Esophagus squamous epithelium (tissue), 4 donors: ENCODE measurements around the gene DENND4B.

Experiments
- POLR2A ChIP-seq, 4 donors: fragments of 450-650 bp; IDR thresholded peaks; one replicate each; pipeline ENCODE4 v1.6.1; 2017; ENCODE audit warnings: antibody characterized with exemption in 4 of 4, mild to moderate bottlenecking in 4 of 4, moderate library complexity in 3 of 4
- TF ChIP-seq, protein P1 (sequence below), 6 experiments: fragments of 450-650 bp in 4 of 6; fragments of 200-600 bp in 2 of 6; sonication (generic) in 2 of 6; IDR thresholded peaks; one replicate each; pipeline ENCODE4 v1.5.1; 2016 to 2019; ENCODE audit warnings: antibody characterized with exemption in 6 of 6, mild to moderate bottlenecking in 4 of 6, moderate library complexity in 4 of 6

DNA sequence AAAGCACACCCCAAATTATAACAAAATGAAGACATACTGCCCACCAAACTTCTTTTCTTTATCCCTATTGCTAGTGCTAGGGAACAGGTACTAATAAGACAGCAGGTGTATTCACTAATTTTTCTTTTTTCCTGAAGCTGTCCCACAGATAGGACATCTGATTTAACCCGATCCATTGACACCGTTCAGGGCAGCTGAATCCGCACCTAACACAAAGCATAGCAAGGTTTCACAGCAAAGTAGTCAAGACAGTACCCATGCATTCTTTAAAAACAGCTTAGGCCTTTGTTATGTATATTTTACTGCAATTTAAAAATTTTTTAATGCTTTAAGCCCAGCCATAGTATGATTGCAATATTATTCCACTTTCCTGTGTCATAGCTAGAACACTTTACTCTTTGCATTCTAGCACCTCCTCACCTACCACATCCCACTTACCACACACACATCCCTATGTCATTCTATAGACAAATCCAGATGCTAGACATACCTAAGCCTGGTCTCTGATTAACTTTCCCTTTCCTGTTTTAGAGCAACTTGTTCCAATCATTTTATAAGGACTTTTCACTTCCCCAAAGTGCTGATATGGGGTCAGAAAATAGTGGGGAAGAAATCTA is 64.1 kb downstream of the DENND4B start:
- TF ChIP-seq, protein P1, sequence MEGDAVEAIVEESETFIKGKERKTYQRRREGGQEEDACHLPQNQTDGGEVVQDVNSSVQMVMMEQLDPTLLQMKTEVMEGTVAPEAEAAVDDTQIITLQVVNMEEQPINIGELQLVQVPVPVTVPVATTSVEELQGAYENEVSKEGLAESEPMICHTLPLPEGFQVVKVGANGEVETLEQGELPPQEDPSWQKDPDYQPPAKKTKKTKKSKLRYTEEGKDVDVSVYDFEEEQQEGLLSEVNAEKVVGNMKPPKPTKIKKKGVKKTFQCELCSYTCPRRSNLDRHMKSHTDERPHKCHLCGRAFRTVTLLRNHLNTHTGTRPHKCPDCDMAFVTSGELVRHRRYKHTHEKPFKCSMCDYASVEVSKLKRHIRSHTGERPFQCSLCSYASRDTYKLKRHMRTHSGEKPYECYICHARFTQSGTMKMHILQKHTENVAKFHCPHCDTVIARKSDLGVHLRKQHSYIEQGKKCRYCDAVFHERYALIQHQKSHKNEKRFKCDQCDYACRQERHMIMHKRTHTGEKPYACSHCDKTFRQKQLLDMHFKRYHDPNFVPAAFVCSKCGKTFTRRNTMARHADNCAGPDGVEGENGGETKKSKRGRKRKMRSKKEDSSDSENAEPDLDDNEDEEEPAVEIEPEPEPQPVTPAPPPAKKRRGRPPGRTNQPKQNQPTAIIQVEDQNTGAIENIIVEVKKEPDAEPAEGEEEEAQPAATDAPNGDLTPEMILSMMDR (IDR thresholded peaks at IDR 0.05), result no peak
- TF ChIP-seq POLR2A (IDR thresholded peaks at IDR 0.05), result no peak
